ENCODE data around the gene FBXL19. TPM values are rescaled to one million over a fixed set of nuclear protein-coding genes. Genes with fewer than 3 reads are reported as not detected.

FBXL19 gene
- total and polyA plus RNA-seq, 4 donors: 0.31 to 4.8 (median 2.7) TPM

- peaks cover 6 to 20% (median 13%) of the 10 kb centered on the region in 4 donors for H3K4me1 ChIP-seq (ENCODE audit: control insufficient read depth in 4 of 4, insufficient read depth in 4 of 4, low read length in 3 of 4)
- TF ChIP-seq YY1 (IDR thresholded peaks at IDR 0.05): peak; percentile 76
- TF ChIP-seq HNF4A (conservative IDR thresholded peaks at IDR 0.05): peak in 1 of 2 donors; percentile 28
- TF ChIP-seq GABPA (IDR thresholded peaks at IDR 0.05 in 1 of 2, conservative IDR thresholded peaks at IDR 0.05 in 1 of 2): peak in 1 of 2 donors; percentile 51
- TF ChIP-seq, protein P1, sequence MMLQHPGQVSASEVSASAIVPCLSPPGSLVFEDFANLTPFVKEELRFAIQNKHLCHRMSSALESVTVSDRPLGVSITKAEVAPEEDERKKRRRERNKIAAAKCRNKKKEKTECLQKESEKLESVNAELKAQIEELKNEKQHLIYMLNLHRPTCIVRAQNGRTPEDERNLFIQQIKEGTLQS (IDR thresholded peaks at IDR 0.05): no peak
- TF ChIP-seq CTCF (IDR thresholded peaks at IDR 0.05; ENCODE audit: low read depth, low read length, missing input control): peak; percentile 95
- no peak for TF ChIP-seq JUND (IDR thresholded peaks at IDR 0.05)
- TF ChIP-seq EGR1 (IDR thresholded peaks at IDR 0.05; ENCODE audit: low read depth in 2 of 2): no peak
- no peak for TF ChIP-seq TAF1 (conservative IDR thresholded peaks at IDR 0.05)
- TF ChIP-seq HNF4G (IDR thresholded peaks at IDR 0.05): no peak
- TF ChIP-seq RAD21 (IDR thresholded peaks at IDR 0.05): peak; percentile 76 to 88
- TF ChIP-seq FOXA1 (IDR thresholded peaks at IDR 0.05): no peak
- no peak for TF ChIP-seq NR2F2 (IDR thresholded peaks at IDR 0.05)
- TF ChIP-seq REST (IDR thresholded peaks at IDR 0.05): peak; percentile 31
- TF ChIP-seq RXRA (IDR thresholded peaks at IDR 0.05): peak; percentile 32 to 51
- no peak for TF ChIP-seq ZBTB33 (IDR thresholded peaks at IDR 0.05)
- peak; percentile 7 for TF ChIP-seq SP1 (IDR thresholded peaks at IDR 0.05)
- peak within 1 kb of the TSS; percentile 90 to 93 for H3K27ac ChIP-seq (ENCODE audit: low read depth in 1 of 2, low read length in 2 of 2)
- H3K27me3 ChIP-seq (ENCODE audit: control insufficient read depth in 4 of 4, insufficient read depth in 4 of 4, low read length in 3 of 4): no peaks in the 10 kb centered on the region
- 26% methylated on average over 24 of the region's 24 CpGs for WGBS
- peak within 1 kb of the TSS; percentile 18 to 89 for H3K9ac ChIP-seq (ENCODE audit: low read depth in 1 of 2, low read length in 2 of 2)
- H3K9me3 ChIP-seq (ENCODE audit: control insufficient read depth in 4 of 4, low read length in 3 of 4): no peaks in the 10 kb centered on the region
- peak; percentile 94 for DNase-seq (ENCODE audit: low spot score)
- peak within 1 kb of the TSS; percentile 37 to 74 (median 61) for H3K4me3 ChIP-seq (ENCODE audit: low read depth in 1 of 3, low read length in 3 of 3)
- peaks cover 3 to 31% (median 12%) of the 10 kb centered on the region in 4 donors for H3K36me3 ChIP-seq (ENCODE audit: control insufficient read depth in 4 of 4, insufficient read depth in 3 of 4, low read depth in 1 of 4, low read length in 3 of 4)
Observed at GRCh38 chr16:30984669-30985400, 61.5 kb downstream of the FBXL19 start, which contains the start of gene HSD3B7. TSS of gene HSD3B7 (plus strand) at chr16:30985207. CDS start at chr16:30985659, 452 bp downstream.
